Sciatic nerve (tissue), 2 donors: ENCODE results near the gene PPM1B. TPM values are rescaled to one million over a fixed set of nuclear protein-coding genes. Genes with fewer than 3 reads are reported as not detected.
A peak's percentile ranks its signal among the peaks of the same experiment; 100 is the strongest.
"Not testable (repeated sequence)": the region's sequence is repeated elsewhere in the genome, so short reads cannot be mapped to it uniquely, and the experiment has no call there.

Experiments used
- ATAC-seq: fragments of 200-7000 bp; cut with Tn5 transposase; one replicate; pipeline ENCODE4 v1.9.1; 2020; ENCODE audit warnings: mild to moderate bottlenecking, moderate library complexity
- DNase-seq: peaks from one replicate; pipeline ENCODE4 v3.0.0-alpha.2; 2020; ENCODE audit warnings: low spot score
- intact Hi-C: fragments of 100-400 bp; cut with DNase I; formaldehyde crosslinking; loops from one replicate; pipeline ENCODE4 v1.14.2; 2022
- total RNA-seq: library from RNA; stranded (reverse); fragmentation: NEBNext Ultra II Directional; extraction: Animal tissue kit (Norgen Biotek cat#: 25700); gene quantifications from one replicate; pipeline ENCODE4 v1.2.1, GENCODE V29; 2021
- donor health status: DM: no; HTN: no; CAD: no.
- donor health status: DM: no; HTN: no; CAD: no.

The PPM1B gene
- total RNA-seq, 1 donor from 2014 or later = 50.9 TPM

DNA sequence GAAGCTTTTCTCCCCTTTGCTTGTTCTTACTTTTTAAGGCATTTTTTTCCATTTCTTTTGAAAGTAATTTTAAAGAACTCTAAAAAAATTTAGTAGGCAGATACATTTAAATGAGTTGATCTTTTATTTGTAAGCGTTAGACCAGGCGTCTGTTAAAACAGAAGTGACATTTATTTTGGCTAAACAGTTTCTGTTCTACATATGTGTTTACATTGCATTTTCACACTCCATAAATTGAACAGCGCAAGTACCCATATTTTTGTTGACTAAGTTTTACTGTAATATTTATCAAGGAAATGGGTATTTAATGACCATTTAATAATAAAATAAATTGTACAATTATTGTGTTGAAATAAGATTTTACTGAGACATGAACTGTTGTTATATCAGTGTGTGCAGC, 21.9 kb downstream of the PPM1B start:
- DNase-seq (no peak), ATAC-seq (no peak)
- intact Hi-C loops = no loop called here

DNA sequence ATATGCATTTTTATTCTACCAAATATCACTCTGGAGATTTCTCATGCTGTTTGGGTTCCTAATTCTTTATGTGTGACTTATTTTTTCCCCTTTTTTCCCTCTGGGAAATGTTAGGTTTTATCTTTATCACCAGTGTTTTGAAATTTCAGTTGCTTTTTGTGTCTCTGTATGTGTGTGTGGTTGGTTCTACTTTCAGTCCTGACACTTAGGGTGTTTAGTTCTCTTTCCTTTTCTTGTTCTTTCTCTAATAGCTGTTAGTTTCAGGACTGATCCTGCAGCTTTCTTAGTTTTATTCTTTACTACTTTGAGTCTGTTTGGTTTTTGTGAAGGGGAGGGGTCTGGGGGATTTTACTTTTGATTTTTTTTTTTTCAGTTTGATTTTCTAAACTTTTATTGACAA, 23.1 kb downstream of the PPM1B start:
- DNase-seq (no peak), ATAC-seq (no peak)
- intact Hi-C loops = no loop called here

DNA sequence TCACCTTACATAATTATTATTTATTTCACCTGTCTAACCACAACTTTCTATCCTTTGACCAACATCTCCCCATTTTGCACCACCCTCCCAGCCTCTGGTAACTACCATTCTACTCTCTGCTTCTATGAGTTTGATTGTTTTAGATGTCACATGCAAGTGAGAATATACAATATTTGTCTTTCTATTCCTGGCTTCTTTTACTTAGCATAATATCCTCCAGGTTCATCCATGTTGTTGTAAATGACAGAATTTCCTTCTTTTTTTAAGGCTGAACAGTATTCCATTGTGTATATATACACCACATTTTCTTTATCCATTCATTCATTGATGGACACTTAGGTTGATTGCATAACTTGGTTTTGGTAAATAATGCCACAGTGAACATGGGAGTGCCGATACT, 24.0 kb downstream of the PPM1B start:
- ATAC-seq (no peak), DNase-seq (no peak)
- intact Hi-C loops = no loop called here

DNA sequence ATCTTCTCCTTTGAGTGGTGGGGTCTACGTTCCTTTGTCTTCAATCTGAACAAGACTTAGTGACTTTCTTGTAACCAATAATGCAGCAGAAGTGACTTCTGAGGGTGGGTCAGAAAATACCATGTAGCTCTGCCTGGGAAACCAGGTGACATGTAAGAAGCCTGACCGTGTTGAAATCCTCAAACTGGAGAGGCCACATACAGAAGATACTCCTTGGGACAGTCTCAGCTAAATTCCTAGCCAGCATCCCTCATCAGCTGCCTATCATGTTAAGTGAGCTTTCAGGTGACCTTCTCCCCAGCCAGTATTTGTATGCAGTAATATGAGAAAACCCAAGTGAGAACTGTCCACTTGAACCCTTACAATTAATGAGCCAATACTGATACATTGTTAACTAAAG, 27.0 kb downstream of the PPM1B start:
- ATAC-seq (no peak), DNase-seq (no peak)
- intact Hi-C loops = no loop called here

DNA sequence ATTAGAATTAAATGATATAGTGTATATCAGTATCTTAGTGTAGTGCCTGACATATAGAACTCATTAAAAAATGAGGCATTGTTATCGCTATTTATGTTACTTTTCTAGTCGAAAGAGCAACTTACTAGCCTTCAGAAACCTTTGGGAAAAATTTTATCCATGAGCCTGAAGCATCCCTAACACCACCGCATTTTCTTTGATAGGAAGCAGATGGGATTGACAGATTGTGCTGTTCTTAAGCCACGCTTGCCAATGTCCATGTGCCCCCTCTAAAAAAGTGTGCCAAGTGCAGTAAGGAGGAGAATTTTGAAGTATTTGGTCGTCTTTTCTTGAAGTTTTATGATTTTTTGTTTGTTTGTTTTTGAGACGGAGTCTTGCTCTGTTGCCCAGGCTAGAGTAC, 29.1 kb downstream of the PPM1B start:
- ATAC-seq (no peak), DNase-seq (no peak)
- intact Hi-C loops = no loop called here

DNA sequence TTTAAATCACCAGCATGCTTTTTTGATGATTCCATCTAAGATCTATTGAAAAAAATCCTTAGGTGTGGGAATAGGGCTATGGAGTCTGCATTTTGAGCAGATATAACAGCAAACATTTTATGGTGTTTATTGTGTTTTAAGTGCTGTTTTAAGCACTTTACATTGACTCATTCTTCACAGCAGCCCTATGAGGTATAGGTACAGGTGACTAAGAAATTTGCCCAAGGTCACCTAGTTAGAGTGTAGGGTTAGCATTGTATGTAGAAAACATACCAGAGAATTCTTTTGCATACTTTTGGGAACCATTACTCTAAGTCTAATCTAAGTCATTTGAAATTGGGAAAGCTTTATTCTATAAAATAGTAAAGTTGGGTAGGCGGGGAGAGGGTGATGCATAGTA, 31.3 kb downstream of the PPM1B start:
- intact Hi-C loops = no loop called here
- DNase-seq = no peak
- no peak for ATAC-seq

DNA sequence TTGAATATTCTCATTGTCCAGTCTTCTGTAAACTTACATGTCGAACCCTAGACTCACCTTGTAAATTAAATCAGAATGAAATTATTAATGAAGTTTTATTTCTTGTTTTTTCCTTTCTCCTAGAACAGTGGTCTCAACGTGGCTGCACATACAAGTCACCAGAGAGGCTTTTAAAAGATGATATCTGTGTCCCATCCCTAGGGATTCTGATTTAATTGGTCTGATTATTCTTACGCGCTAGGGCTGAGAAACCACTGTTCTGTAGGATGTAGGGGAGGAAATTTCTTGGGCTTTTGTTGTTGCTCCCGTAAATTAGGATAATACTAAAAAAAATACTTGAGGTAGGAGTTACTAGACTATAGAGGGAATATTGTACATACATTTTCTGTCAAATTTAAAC, 32.1 kb downstream of the PPM1B start:
- intact Hi-C loops = no loop called here
- ATAC-seq = no peak
- DNase-seq = no peak

DNA sequence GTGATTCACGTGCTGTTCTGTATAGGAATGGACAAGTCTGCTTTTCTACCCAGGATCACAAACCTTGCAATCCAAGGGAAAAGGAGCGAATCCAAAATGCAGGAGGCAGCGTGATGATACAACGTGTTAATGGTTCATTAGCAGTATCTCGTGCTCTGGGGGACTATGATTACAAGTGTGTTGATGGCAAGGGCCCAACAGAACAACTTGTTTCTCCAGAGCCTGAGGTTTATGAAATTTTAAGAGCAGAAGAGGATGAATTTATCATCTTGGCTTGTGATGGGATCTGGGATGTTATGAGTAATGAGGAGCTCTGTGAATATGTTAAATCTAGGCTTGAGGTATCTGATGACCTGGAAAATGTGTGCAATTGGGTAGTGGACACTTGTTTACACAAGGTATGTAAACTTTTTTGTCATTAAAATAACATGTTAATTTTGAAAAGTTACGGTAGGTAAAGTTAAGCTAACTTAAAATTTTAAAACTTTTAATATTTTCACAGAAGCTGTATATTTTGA, 33.0 kb downstream of the PPM1B start:
- intact Hi-C loops = no loop called here
- no peak for ATAC-seq
- DNase-seq = no peak

DNA sequence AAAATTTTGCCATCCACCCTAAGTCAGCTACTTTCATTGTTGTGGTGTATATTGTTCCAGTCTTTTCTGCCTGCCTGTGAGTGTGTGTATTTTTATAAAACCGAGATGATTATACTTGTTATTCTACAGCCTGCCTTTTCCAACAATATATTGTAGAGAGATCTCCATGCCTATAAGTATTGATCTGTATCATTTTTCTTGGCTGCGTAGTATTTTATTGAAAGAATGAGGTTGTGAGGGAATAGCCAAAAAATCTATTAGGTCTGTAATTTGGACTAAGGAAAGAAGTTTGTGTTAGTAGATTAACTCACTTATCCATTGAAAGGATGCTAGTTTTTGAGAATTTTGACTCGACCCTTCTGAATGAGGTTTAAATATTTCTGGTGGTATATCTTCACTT, 34.9 kb downstream of the PPM1B start:
- DNase-seq = no peak
- no peak for ATAC-seq
- intact Hi-C loops = no loop called here

DNA sequence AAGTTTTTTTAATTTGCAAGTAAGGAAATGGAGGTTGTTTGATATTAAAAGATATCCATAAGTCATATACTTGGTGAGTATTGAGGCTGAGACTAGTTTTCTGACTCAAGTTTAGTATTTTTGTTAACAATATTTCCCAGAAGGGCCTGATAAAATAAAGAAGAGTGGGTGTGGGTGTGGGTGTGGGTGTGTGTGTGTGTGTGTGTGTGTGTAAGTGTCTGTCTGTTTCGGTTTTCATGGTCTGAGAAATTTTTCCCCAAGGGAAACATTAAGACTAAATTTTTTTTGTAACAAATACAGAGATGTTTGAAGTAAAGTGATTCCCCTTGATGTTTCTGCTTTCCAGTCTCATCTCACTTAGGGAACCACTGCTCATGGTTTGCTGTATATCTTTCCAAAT, 36.5 kb downstream of the PPM1B start:
- no peak for ATAC-seq
- DNase-seq = no peak
- intact Hi-C loops = no loop called here

DNA sequence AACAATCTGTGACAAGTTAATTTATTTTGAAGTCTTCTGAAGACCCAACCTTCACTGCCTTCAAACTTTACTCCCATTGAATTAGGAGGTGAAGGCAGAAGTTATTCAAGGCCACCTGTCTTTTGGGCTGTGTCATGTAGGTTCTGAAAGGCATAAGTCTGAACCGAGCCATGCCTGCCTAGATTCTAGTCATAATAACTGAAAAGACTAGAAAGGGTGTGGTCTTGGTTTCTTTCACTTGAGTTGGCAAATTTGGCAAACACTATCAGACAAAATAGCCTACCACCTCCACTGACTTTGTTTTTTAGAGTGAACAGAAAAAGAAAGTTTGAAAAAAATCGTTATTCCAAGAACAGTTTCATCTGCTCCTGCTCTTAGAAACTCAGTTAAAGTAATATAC, 38.4 kb downstream of the PPM1B start:
- ATAC-seq = no peak
- no peak for DNase-seq
- intact Hi-C loops = no loop called here

DNA sequence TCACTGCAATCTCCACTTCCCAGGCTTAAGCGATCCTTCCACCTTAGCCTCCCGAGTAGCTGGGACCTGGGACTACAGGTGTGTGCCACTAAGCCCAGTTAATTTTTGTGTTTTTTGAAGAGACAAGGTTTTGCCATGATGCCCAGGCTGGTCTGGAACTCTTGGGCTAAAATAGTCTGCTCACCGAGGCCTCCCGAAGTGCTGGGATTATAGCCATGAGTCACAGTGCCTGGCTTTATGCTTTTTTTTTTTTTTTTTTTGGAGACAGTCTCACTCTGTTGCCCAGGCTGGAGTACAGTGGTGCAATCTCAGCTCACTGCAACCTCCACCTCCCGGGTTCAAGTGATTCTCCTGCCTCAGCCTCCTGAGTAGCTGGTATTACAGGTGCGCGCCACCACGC, 39.0 kb downstream of the PPM1B start:
- DNase-seq, ATAC-seq, intact Hi-C loops: not testable (repeated sequence)

DNA sequence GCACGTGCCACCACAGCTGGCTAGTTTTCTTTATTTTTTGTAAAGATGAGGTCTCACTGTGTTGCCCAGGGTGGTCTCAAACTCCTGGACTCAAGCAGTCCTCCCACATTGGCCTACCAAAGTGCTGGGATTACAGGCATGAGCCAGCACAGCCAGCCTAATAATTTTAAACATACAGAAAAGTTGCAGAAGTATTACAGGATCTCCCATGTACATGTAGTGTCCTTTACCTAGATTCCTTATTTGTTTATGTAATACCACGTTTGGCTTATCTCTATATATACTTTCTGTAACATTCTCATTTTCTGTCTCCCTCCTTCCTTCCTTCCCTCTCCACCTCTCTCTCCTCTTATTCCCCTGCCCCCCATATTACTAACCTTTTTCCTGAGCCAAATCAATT, 41.7 kb downstream of the PPM1B start:
- DNase-seq = no peak
- intact Hi-C loops = no loop called here
- no peak for ATAC-seq

DNA sequence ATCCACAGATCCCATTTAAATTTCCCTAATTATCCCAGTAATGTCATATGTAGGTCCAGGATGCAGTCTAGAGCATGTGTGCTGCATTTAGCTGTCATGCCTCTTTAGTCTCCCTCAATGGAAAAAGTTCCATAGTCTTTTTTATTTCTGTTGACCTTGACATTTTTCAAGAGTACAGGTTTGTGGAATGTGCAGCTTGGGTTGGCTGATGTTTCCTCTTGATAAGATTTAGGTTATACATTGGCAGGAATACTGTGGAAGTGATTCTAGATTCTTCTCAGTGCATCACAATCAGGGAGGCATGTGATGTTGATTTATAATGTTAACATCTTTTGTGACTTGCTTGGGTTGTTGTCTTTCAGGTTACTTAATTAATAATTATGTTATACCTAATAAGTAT, 42.5 kb downstream of the PPM1B start:
- intact Hi-C loops = no loop called here
- DNase-seq (no peak), ATAC-seq (no peak)

DNA sequence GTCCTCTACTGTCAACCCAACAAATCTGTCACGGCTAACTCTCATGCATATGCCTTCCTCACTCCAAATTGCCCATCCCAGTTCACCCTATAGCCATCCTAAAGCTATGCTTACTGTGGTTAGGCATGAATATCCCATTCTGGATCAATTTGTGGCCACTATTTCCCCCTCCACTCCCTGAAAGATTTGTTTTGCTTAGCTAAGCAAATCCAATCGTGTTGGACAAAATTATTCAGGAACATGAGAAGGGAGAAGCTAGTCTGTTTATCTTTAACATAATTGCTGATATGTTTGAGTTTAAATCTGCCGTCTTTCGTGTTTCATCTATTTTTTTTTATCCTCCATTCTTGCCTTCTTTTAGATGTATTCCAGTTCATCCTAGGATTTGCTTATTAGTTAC, 43.6 kb downstream of the PPM1B start:
- ATAC-seq (no peak), DNase-seq (no peak)
- intact Hi-C loops = no loop called here

DNA sequence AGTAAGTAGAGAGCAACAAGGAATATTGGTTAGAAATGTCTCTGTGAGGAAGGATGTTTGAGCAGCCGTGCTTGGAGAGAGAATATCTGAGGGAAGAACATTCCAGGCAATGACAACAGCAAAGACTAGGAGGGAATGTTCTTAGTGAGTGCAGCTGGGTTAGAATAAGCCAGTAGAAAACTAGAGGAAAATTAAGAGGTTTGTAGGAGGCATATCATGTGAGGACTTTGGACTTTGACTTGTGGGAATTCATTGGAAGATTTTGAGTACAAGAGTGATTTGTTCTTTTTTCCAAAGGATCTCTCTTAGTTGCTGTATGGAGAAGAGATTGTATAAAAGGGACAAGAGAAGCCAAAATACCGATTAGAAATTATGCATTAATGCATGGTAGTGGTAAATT, 47.2 kb downstream of the PPM1B start:
- intact Hi-C loops = no loop called here
- DNase-seq (no peak), ATAC-seq (no peak)

DNA sequence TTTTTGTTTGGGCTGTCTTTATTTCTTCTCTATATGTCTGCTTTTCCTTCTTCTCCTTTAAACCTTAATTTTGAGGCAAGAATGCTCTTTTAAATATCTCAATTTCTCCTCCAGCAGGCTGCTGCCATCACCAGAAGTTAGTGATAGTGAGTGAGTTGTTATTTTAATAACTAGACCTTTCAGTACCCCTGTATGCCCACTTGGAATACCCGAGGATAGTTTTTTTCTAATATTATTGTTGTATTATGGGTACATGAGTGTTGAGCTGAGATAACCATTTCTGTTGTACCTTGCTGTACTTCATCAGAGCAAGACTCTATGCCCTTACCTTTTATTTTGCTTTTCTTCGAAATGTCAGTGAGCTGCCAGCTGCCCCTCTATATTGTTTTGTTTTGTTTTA, 50.1 kb downstream of the PPM1B start:
- DNase-seq = no peak
- intact Hi-C loops = no loop called here
- ATAC-seq = no peak

DNA sequence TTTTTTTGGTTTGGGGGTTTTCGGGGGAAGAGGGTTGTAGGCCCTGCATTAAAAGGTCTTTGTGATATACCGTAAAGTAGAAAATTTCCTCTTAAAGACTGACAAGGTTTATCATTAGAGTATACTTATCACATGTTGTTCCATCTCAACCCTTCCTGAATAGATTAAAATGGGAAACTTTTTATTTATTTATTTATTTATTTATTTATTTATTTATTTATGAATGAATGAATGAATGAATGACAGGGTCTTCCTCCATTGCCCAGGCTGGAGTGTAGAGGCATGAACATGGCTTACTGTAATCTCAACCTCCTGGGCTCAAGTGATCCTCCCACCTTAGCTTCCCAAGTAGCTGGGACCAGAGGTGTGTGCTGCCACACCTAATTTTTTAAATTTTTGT, 58.1 kb downstream of the PPM1B start:
- DNase-seq = no peak
- intact Hi-C loops = no loop called here
- no peak for ATAC-seq

DNA sequence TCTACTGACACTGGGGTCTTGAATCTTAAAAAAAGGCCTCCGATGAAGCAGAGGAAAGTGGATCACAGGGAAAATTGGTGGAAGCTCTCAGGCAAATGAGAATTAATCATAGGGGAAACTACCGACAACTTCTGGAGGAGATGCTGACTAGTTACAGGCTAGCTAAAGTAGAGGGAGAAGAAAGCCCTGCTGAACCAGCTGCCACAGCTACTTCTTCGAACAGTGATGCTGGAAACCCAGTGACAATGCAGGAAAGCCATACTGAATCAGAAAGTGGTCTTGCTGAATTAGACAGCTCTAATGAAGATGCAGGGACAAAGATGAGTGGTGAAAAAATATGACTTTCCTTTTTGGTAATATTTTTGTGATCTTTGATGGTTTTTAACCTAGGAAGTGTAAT, 61.7 kb downstream of the PPM1B start:
- intact Hi-C loops = no loop called here
- no peak for ATAC-seq
- DNase-seq = no peak

DNA sequence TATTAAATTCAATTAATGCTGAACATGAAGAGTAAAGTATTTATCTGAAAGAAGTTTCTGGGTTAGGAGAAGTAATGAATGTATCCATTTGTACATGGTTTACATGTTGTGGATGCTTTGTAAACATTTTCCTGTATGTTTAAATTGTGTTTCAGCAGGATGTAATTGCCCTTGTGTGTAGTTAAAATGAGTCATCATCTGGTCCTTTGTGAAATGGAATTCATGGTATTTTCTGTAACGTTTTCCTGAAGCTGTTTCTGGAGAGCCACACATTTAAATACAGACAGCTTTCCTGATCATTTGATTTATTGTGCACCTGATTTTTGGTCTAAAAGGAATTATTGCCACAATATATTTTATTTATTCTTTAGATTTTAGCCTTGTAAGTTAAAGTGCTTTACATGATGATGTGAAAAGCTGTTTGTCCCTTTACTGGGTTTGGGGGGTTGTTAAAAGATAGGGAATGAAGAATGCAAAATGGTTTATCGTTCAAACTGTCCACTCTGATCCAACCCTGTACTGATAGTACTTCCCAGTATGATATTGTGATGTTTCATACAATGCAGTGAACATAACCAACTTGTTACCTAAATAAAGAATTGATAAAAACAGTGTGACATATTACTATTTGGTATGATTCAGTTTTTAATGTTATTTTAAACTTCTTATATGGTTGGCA, 64.9 kb downstream of the PPM1B start:
- no peak for ATAC-seq
- DNase-seq = no peak
- intact Hi-C loops = no loop called here

DNA sequence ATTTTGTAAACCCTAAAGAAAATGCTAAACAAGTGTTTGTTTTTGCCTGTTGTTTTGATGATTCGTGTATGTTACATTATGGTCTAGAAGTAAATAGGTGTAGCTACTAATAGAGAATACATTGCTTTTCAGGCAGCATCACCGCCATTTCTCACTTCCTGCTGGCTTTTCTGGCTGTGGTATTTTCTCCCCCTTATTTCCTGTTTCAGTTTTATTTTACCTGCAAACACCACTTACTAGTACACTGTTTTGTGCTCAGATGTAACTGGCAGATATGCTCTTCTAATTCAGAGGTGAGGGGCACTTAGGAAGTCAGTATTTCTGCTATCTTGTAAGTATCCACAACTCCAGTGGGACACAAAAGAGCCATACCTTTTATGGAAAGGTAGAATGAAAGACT, 68.5 kb downstream of the PPM1B start:
- ATAC-seq (no peak), DNase-seq (no peak)
- intact Hi-C loops = no loop called here

DNA sequence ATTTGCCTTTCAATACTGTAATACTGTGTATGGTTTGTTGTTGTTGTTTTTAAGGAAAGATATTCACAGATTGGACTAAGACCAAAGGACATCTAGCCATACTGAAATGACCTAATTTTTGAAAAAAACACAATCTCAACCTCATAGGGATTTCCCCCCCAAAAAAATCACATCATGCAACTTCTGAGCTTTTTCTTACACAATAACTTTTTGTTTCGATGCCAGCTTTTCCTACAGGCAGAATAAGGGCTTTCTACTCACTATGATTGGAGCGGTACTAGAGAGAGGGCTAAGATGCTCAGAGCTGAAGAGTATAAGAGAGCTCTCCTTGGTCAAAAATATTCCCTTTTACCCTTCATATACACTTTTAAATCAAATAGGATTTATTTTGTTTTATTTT, 74.2 kb downstream of the PPM1B start:
- intact Hi-C loops = no loop called here
- ATAC-seq = peak; percentile 51

More for the DNA sequence above, 74.2 kb downstream of the PPM1B start:
- DNase-seq = no peak
